NK-92 treated with Interleukin-12 subunit alpha and Interleukin-12 subunit beta, amount 100 ng/mL, for 24 hours (cell line): Measurements from ENCODE around the gene WDFY3.
"Not testable (repeated sequence)": the region's sequence is repeated elsewhere in the genome, so short reads cannot be mapped to it uniquely, and the experiment has no call there.

Experiments used
- DNase-seq: peaks from one replicate; lab custom pipeline; 2025; lab: John Stamatoyannopoulos, UW

The WDFY3 gene

DNA sequence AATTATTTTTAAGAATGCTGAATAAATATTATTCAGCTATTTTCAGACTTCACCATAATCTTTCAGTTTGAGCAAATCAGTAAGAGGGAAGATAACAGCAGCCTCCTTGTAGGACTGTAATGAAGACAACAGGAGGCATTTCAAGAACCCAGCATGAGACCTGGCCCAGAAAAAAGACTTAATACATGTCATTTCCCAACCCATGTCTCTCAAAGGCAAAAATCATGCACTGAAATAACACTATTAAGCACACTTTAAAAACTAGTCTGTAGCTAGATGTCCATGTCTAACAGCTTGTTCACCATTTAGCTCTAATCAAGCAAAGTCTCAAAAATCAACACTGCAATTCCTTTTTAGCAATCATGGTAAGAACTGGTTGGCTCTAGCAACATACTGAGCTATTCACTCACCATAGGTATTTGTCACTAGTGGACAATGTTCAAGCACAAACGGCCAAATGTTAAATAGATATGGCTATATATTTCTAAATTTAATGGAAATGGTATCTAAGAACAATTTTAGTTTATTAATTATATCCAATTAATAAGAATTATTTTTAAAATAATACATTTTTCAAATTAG is 109.9 kb downstream of the WDFY3 start:
- no peak for DNase-seq

DNA sequence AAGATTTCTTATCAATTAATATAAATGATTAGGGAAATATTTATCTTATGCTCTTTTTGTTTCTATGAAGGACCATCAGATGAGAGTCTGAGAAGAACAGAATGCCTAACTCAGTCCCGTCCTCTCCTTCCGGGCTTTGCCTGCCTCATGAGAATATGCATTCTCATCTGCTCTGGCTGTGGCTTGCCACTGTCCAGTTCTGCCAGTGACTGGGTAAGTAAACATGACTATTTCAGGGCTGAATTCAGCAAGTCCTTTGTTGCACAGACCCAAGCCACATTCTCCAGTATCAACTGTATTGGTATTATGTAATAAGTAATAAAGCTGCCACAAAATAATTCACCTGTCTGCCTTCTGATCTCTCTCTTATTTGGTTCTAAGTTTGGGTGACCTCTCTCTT is 110.7 kb downstream of the WDFY3 start:
- DNase-seq: no peak

DNA sequence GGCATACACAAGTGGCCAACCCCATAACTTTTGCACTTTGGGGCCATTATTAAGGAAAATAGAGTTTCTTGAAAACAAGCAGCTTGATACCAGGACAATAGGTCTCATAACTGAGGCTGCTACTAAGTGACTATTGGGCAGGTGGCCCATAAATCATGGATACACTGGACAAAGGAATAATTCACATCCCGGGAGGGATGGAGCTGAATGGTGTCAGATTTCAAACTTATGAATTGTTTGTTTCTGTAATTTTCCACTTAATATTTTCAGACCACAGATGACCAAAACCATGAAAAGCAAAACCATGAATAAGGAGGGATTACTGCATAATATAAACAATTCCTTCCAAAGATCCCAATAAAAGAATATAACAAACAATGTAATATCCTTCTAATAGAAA is 114.4 kb downstream of the WDFY3 start:
- no peak for DNase-seq

DNA sequence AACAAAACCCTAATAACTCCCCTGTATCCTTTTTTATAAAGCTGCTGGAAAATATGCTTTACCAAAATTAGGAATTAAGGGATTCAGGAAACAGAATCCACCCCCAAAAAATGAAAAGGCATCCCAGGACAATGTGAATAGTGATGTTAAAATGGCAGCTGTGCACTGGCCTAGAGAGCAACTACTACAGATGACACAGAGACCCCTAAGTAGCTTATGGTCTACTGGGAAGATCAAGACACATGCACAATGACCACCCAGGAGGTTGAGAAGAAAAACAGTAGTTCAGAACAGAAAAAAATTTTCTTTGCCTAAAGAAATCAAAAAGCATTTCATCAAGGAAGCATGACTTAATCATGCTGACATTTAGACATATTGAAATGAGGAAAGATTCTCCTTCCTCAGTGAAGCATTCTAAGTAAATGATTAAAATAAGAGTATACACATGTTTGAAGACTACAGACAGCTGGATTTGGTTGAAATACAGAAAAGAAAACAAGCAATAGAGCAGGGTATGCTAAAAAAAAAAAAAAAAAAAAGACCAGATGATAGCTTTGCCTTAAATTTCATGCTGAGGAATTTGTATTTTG is 117.3 kb downstream of the WDFY3 start:
- DNase-seq: no peak

DNA sequence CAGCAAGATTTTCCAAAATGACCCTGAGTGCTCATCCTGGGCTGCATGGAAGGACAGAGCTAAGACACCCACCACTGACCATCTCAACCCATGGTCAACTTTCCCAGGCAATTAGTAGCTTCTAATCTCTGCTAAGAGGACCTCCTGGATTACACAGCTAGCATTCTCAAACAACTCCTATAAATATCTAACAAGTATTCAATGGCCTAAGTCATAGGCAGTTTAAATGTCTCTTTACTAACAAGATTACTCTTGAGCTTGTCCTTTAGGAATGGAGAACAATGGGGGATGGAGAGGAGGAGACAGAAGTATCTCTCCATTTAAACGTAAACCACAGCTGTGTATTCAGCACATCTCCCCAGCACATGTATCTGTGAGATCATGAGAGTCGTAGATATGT is 118.1 kb downstream of the WDFY3 start:
- no peak for DNase-seq

DNA sequence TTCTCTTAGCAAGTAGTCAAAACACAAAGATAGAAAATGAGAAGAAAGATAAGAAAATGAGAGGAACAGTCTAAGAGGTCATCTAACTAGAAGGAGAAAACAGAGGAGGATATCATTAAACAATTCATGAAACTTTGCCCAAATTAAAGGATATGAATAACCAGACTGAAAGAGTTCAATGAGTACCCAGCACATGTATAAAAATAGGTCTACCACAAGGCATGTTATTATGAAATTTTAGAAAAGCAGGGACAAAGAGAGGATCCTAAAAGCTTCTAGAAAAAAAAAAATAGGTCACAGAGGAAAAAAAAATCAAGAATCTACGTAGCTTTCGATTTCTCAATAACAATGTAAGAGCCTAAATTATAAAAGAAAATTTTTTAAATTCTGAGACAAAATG is 118.5 kb downstream of the WDFY3 start:
- no peak for DNase-seq

DNA sequence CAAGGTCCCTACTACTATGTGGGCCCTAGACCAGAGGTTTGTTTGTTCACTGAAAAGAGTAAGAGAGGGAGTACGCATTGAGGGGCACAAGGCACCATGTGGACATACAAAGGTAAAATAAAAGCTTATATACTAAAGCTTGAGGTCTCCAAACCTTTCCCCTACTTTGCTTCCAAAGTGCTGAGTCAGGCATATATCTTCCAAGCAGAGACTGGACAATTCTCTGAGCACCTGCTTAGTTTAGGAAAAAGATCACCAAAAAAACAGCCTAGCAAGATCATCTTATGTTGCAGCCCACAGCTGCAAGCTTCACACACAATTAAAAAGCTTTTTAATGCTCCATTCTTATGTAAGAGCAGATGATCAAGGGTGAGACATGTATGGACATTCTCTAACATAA is 119.5 kb downstream of the WDFY3 start:
- DNase-seq: no peak

DNA sequence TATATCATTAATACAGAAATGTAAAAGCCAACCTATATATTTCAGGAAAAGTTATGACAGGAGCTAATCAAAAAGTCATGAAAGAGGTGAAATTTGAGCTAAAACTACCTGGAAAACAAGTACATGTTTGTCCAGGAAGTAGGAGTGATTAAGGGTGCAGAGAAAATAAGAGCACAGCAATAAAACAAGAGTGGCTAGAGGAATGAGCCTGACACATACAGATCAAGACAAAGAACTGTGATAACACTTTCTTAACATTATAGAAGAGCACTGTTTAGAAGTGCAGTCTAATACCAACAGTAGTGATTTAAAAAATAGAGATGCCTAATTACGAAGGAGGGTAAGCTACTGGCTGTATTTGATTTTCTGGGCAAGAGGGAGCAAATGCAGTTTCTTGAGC is 125.1 kb downstream of the WDFY3 start:
- DNase-seq: no peak

DNA sequence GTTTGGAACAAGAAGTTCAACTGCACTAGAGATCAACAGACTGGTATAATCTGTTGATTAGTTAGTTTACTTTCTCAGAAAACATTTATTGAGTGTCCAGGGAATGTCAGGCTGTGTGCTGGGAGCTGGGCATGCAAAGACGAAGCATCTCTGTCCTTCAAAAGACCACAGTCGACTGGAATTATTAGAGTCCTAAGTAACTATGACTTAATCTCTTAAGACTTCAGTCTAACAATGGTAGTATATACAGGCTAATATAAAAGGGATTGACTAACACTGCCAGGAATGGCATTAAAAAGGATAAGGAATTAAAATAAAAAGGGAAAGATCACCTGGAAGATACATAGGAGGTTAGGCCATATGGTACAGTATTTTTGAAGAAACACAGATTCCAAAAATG is 128.7 kb downstream of the WDFY3 start:
- no peak for DNase-seq

DNA sequence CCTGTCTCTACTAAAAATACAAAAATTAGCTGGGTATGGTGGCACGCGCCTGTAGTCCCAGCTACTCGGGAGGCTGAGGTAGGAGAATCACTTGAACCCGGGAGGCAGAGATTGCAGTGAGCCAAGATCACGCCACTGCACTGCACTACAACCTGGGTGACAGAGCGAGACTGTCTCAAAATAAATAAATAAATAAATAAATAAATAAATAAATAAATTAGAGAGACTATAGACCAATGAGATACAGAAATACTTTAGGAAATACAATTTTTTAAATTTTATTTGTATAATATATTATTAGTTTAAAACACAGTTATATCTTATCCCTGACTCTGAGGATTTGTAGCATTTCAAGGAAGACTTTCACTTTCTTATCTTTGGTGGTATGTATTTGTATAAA is 136.9 kb downstream of the WDFY3 start:
- DNase-seq: not testable (repeated sequence)

DNA sequence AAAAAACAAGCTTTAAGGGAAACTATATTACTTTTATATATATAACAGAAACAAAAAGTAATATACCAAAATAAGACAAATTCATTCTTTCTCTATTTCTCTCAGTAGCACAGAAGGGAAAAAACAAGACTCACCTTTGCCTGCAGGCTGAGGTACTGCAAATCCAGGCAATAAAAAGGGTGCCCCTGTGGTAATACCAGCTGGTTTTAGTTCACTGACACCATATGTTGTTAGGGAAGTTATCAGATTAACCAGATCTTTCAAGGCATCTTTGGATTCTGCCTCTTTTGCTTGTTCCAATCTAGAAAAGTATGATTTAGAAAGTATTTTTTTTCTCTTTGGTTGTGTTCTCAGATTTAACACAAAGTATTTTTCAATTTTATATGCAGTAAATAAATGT is 139.8 kb downstream of the WDFY3 start:
- no peak for DNase-seq

DNA sequence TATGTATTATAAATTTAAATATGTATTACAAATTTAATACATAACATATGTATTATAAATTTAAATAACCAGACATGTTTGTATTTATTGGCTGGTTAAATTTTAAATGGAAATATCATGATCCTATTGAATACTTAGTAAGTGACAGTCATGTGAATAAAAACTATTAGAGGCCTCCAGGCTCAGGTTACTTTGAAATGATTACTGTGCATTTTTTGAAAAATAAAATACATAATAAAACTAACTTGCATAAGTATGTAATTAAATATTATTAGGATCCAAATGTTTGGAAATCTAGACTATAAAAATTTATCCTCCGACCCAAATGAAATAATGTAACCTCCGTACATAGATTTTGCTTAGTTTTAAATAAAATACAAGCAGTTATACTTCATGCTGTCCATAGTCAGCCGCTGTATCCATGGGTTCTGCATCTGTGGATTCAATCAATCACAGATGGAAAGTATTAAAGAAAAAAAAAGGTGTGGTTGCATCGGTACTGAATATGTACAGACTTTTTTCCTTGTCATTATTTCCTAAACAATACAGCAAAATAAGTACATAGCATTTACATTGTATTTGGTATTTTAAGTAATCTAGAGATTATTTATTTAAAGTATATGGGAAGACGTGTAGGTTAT is 140.7 kb downstream of the WDFY3 start:
- no peak for DNase-seq

DNA sequence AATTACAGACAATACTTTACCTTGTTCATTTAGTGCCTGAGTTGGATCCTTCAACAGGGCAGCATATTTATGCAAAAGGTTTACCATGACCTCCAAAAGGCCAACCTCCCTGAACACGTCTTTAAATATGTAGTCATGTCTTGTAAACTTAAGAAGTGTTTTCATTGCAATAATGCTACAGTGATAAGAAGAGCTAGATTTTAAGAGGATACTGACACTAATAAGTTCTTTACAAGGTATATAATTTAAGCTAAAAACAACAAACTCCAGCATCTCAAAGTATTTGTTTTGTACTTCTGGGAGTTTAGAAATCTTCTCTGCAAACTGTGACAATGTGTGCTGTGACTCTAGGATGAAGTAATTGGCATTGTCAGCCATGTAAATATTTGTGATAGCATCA is 145.4 kb downstream of the WDFY3 start:
- DNase-seq: no peak

DNA sequence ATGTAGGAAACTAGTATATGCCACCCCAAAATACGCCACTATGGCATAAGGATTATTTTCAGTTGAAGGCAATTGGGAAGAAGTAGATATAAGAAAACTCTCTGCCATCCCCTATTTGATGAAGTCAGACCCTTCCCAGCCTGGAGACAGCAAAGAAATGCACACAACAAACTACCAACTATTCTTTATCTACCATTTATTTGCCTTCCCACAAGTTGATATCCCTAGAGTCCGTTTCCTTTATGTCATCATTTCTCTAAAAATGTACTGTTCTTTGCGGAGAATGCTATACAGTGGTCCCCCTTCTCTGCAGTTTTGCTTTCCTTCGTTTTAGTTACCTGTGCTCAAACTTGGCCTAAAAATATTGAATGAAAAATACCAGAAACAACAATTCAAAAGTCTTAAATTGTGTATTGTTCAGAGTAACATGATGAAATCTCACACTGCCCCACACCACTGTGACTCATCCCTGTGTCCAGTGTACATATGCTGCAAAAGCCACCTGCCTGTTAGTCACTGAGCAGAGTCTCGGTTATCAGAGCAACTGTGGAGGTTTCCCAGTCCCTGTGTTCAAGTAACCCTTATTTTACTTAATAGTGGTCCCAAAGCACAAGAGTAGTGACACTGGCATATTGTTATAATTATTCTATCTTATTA is 152.3 kb downstream of the WDFY3 start:
- peak; percentile 11 for DNase-seq

DNA sequence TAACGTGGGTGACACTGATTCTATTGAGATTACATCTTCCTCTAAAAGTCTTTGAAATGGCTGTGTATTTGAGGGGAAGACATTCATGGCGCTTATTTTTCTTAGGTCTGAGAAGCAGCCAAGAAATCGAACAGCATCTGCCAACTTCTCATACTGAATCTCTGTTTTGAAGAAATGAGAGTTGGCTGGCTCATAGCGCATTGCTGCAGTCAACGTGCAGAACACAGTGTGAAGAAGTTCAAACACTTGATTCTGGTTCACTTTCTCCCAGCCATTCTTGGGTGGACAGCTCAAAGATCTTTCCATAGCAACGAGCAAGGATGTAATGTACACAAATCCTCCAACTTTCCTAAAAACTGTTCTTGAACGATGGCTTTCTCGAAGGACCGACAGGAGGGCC is 156.5 kb downstream of the WDFY3 start:
- DNase-seq: no peak

DNA sequence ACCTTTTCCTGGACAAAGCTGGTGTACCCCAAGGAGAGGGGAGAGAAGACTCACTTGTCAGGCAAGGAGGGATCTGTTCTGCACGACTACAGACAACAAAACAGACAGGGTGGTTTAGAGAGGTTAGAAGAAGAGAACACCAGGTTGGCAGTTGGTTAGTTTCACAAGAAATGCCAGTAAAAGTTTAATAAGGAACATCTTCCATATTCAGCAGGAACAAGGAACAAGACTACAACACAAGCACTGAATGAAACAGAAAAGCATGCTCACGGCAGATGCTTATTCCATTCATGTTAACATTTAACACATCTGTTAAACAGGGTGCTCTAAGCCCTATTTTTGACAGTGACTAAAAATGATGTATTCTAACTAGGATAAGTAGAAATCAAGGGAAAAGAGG is 158.2 kb downstream of the WDFY3 start:
- DNase-seq: no peak

DNA sequence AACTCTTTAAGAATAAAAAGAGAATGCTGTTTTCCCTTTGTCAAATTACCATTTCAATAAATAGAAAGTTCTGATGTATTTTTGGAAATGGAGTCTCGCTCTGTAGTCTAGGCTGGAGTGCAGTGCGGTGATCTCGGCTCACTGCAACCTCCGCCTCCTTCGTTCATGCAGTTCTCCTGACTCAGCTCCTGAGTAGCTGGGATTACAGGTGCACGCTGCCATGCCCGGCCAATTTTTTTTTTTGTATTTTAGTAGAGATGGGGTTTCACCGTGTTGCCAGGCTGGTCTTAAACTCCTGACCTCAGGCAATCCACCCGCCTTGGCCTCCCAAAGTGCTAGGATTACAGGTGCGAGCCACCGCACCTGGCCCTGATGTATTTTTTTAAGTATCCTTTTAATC is 159.9 kb downstream of the WDFY3 start:
- DNase-seq: not testable (repeated sequence)

DNA sequence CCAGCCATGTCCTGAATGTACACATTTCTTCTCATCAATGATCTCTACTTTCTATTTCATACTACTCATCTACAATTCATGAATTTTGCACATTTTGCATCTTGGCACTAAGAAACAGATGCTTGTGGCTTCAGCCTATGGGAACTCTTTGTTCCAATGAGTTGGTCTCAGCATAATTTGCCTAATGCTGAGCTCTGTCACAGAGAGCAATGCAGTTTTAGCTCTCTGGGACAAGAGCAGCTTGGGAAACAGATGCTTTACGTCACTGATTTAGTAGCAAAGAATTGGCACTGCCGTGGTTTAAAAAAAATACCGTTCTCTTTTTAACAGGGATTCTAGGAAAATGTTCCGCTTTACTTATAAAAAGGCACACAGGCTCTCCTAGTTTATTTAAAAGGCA is 162.4 kb downstream of the WDFY3 start:
- no peak for DNase-seq

DNA sequence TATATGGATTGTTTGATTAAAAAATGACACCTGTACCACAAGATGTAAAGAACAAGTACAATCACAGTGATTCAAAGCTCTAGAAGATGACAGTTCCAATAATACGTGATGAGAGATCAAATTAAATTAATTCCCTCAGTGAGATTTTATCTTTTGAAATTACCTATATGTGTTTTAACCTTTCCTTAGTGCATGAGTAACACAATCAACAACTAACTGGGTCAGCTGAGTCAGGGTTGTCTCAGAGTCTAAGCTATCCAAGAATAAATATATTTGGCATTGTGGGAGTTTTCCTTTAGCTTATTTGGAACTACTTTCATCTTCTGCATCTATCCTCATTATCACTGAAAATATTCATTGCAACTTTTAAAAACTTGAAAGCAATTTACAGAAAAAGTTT is 162.8 kb downstream of the WDFY3 start:
- DNase-seq: no peak

DNA sequence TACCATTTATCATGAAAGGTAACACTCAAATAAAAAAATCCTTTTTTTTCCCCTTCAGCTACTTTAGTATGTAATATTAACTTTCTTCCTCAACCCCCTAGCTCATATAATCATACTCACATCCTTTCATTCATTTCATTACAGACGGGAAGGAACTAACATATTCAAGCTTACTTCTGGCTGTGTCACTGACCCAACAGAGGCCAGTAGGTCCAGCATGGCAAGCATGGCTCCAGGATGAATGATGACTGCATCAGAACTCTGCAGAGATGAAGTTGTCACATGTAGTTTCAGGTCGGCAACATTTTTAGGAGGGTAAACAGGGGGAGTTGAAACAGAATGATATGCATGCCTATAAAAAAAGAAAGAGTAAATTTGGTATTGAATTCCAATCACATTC is 163.4 kb downstream of the WDFY3 start:
- no peak for DNase-seq

DNA sequence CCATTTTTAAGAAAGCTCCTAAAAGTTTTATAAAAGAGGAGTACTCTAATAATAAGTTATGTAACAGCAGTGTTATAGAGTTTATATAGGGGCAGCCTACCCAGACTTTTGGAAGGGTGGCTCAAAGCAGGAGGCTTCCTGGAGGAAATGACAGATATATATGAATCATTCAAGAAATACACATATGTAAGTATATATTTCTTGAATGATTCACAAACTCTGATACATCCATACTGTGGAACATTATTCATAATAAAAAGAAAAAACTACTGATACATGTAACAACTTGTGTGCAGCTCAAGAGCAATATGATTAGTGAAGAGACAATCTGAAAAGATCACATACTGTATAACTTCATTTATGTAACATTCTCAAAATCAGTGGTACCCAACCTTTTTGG is 166.2 kb downstream of the WDFY3 start:
- DNase-seq: no peak

DNA sequence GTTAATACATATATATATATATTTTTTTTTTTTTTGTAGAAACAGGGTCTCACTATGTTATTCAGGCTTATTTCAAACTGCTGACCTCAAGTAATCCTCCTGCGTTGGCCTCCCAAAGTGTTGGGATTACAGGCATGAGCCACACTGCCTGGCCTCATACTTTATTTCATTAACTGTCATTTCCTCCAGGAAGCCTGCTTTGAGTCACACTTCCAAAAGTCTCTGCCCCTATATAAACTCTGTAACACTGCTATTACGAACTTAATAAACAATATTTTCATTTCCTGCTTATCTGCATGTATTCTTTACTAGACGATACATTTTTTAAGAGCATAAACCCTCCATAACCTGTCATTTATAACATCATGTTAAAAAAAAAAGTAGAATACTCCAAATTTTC is 167.2 kb downstream of the WDFY3 start:
- DNase-seq: no peak

DNA sequence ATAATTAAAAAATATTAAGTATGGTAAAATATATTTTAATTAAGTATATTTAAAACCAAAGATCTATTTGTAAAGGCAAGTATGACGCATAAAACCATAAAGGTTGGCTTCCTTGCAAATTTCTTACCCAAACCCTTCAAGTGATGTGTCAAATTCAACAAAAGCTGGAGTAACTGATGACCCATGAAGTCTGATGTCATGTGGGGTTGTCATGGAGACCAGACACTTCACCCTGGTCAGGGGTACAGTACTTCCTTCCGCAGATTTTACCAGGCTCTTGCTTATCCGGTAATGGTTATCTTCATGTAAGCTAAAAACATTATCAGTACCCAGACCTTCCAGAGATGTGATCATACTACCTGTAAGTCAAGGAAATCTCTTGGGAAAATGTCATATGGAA is 170.1 kb downstream of the WDFY3 start:
- DNase-seq: no peak
